ENCODE measurements around the gene PON1. TPM values are rescaled to one million over a fixed set of nuclear protein-coding genes. Genes with fewer than 3 reads are reported as not detected.

The PON1 gene
- total RNA-seq, 1 donor from 2014 or later: not detected

DNA sequence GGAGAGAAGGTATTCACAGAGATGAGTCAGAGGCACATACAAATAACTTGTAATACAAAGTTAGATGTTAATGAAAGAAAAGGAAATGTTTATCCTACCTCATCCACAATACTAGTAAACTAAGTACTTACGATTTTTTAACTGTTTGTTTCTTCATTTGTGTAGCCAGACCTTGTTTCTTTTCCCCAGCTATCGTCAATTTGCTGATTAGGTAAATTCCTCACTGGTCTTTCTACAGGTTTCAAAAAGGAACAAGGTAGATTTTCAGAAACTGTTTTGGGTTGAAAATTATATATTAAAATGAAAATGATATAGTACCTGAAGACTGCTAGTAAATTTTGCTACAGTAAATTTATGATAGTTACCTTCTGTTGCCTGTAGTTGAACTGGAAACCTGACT, 56.6 kb downstream of the PON1 start:
- intact Hi-C loops (cut with micrococcal nuclease): no loop called here
- TF ChIP-seq CTCF (IDR thresholded peaks at IDR 0.05): no peak
- no peak for ATAC-seq (ENCODE audit: low read depth)

GRCh38 chr7:95265634-95266033, 58.7 kb downstream of the PON1 start:
- no peak for TF ChIP-seq CTCF (IDR thresholded peaks at IDR 0.05)
- CTCF ChIA-PET: no interaction called here
- H3K27me3 Mint-ChIP-seq: no peaks in the 10 kb centered on the region
- no peak overlapping the region for H3K4me3 Mint-ChIP-seq
- no peaks in the 10 kb centered on the region for H3K36me3 Mint-ChIP-seq (ENCODE audit: low read depth)
- no peak overlapping the region for H3K27ac Mint-ChIP-seq
- H3K4me1 Mint-ChIP-seq: no peaks in the 10 kb centered on the region
- ATAC-seq (ENCODE audit: low read depth): no peak
- no peak for DNase-seq
- H3K9me3 Mint-ChIP-seq: no peaks in the 10 kb centered on the region
- intact Hi-C loops (cut with micrococcal nuclease): no loop called here
- POLR2A ChIA-PET: no interaction called here

More for the DNA sequence above, 56.6 kb downstream of the PON1 start:
- ChIA-PET POLR2A (no interaction called here), CTCF (no interaction called here)
- Mint-ChIP-seq H3K27me3 (no peaks in the 10 kb centered on the region), H3K4me1 (no peaks in the 10 kb centered on the region), H3K27ac (no peak overlapping the region), H3K36me3 (ENCODE audit: low read depth) (no peaks in the 10 kb centered on the region), H3K9me3 (no peaks in the 10 kb centered on the region), H3K4me3 (no peak overlapping the region)
- DNase-seq: no peak

- no peak overlapping the region for H3K4me3 Mint-ChIP-seq
- POLR2A ChIA-PET: no interaction called here
- CTCF ChIA-PET: no interaction called here
- TF ChIP-seq CTCF (IDR thresholded peaks at IDR 0.05): no peak
- DNase-seq (no peak), ATAC-seq (ENCODE audit: low read depth) (no peak)
- no peaks in the 10 kb centered on the region for H3K27me3 Mint-ChIP-seq
- H3K4me1 Mint-ChIP-seq: no peaks in the 10 kb centered on the region
- H3K27ac Mint-ChIP-seq: no peak overlapping the region
- H3K36me3 Mint-ChIP-seq (ENCODE audit: low read depth): no peaks in the 10 kb centered on the region
- intact Hi-C loops (cut with micrococcal nuclease): no loop called here
- H3K9me3 Mint-ChIP-seq: no peaks in the 10 kb centered on the region
These were observed 59.9 kb downstream of the PON1 start for GRCh38 chr7:95264363-95264891.

GRCh38 chr7:95263785-95264362, 60.5 kb downstream of the PON1 start:
- Mint-ChIP-seq H3K4me3 (no peak overlapping the region), H3K36me3 (ENCODE audit: low read depth) (no peaks in the 10 kb centered on the region), H3K27ac (no peak overlapping the region), H3K4me1 (no peaks in the 10 kb centered on the region), H3K9me3 (no peaks in the 10 kb centered on the region), H3K27me3 (no peaks in the 10 kb centered on the region)
- ATAC-seq (ENCODE audit: low read depth) (no peak), DNase-seq (no peak)
- no peak for TF ChIP-seq CTCF (IDR thresholded peaks at IDR 0.05)
- CTCF ChIA-PET: no interaction called here
- POLR2A ChIA-PET: no interaction called here
- intact Hi-C loops (cut with micrococcal nuclease): no loop called here

DNA sequence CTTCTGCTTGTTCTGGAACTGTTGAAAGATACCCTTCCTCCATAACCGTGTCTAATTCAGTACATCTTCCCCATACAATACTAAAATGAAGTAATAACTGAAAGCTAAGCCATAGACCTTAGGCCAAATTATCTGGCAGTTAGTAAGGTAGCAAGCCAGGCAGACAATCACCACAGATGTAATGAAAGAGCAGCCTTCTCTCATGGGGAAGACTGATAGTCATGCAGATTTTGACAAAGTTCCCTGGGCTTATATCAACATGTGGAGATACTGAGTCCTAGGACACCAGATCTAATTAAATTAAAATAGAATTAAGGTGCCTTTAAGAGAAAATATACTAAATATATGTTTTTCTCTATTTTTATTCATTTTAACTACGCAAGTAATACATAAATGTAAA, 61.5 kb downstream of the PON1 start:
- POLR2A ChIA-PET: no interaction called here
- no peaks in the 10 kb centered on the region for H3K27me3 Mint-ChIP-seq
- H3K27ac Mint-ChIP-seq: no peak overlapping the region
- ATAC-seq (ENCODE audit: low read depth) (no peak), DNase-seq (no peak)
- no peaks in the 10 kb centered on the region for H3K4me1 Mint-ChIP-seq
- no peaks in the 10 kb centered on the region for H3K9me3 Mint-ChIP-seq
- H3K4me3 Mint-ChIP-seq: no peak overlapping the region
- CTCF ChIA-PET: no interaction called here
- intact Hi-C loops (cut with micrococcal nuclease): no loop called here
- no peaks in the 10 kb centered on the region for H3K36me3 Mint-ChIP-seq (ENCODE audit: low read depth)
- TF ChIP-seq CTCF (IDR thresholded peaks at IDR 0.05): no peak
